ENCODE data around the gene TUBB2A.

The TUBB2A gene

DNA sequence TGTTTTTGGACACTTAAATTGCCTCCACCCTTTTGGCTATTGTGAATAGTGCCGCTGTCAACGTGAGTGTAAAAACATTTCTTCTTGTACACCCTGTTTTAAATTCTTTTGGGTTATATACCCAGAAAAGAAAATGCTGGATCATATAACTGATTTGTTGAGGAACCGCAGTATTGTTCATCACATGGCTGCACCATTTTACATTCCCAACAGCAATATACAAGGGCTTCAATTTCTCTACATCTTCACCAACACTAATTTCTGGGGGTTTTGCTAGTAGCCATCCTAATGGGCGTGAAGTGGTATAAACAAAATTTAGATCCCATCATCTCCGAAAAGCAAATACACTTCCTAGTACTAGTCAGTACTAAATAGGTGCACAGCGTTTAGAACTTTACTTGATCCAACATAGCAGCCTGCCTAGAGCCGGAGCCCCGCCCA is 39.4 kb downstream of the TUBB2A start:
- no peak for DNase-seq

DNA sequence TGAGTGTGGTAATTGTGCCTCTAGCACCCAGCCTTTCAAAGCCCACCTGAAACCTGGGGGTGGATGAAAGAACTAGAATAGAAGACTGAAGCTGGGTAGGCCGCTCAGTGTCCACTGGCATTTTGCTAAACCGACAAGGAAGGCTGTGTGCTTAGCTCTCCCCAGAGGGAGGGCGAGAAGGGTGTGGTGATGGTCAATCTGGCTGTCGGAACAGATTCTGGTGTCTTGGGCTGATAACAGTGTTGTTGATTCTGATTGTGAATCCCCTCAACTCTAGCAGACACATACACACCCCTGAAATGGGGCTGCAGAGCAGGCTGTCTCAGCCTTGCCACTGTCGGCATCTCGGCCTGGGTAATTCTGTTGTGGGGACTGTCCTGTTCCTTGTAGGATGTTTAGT is 43.0 kb downstream of the TUBB2A start:
- no peak for DNase-seq

DNA sequence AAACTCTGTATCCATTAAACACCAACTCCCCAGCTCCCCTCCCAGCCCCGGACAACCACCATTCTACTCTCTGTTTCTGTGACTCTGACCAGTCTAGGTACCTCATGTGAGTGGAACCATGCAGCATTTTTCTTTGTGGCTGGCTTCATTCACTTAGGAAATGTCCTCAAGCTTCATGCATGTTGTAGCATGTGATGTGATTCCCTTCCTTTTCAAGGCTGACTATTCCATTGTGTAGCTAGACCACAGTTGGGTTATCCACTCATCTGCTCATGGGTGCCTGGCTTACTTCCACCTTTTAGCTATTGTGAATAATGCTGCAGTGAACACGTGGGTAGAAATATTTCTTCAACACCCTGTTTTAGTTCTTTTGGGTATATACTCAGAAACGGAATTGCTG is 47.6 kb downstream of the TUBB2A start:
- no peak for DNase-seq

DNA sequence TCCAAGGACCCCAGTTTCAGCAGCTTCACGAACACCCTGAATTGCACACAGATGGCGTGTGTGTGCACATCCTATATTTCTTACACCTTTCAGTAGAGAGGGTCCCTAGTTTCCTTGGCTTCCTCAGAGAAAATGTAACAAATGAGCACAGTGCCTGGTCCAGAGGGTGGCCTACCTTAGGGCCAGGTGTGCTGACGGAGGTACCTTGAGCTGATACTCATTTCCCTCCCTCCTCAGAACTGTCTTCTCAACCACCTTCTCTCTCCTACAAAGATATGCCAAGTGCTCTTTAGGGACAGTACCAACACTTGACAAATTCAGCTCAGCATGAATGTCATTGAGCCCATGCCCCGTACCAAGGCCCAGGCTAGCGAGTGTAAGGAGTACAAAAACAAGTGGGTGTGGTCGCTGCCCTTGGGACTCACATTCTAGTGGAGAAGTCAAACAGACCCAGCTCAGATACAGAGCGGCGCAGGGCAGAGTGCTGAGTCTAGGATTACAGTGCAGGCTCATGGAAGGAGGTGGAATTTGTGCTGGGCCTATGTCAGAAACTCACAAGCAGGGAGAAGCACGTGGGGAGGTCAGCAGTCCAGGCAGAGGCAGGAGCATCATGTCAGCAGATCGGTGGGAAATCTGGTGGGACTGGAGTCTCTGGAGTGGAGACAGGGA is 48.5 kb downstream of the TUBB2A start:
- no peak for DNase-seq

All from activated T-cell treated with anti-CD3 and anti-CD28 coated beads, Interleukin-2, amount 50 U/mL, for 48 hours (primary cell).